Activated gamma-delta T cell (primary cell): Measurements from ENCODE around the gene STEAP2.

Source experiments
- DNase-seq: peaks from one replicate; lab custom pipeline; 2025; lab: John Stamatoyannopoulos, UW

The STEAP2 gene

DNA sequence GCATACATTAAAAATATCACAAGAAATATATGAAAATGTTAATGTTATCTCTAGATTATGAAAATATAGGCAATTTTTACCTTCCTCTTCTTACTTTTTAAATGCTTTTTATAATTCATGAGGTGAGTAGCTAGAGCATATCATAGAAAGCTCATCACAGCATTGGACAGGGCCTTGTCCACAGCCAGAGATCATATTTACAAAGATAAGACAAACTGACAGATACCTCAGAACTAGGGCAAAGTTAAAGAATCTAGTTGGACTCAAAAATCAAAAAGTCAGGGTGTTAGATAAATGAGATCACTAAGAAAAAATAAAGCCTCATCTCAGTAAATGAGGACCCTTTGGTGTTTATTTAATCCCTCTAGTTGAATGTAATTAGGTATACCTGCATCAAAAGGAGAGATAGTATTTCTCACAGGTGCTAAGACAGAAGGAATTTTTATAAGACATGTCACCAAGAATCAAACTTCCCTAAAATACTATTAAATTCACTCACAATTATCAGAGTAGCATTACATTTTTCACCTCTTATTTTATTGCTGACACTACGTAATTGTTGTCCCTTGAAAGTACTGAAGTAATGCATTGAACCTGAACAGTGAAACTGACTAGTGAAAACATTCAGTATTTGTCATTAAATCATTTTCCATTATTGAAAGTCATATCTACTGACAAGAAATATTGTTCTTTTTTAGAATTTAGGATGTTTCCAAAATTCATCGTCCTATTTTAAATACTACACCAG is 59.1 kb downstream of the STEAP2 start:
- no peak for DNase-seq

DNA sequence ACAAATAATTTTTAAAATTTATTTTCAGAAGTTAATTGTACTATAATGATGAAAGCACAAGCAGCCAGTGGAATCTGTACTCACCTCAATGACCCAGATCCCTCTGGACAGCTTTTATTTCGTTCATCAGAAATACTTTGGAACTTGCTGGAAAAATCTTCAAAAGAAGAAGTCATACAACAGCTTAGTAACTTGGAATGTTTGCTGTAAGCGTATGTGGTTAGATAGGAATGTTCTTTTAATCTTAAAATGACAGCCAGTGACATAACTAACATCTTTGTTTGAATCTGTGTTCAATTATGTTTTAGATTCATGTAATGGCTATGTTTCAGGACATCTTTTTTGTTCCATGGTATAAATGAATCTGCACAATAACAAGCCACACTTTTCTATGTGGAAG is 60.2 kb downstream of the STEAP2 start:
- no peak for DNase-seq

DNA sequence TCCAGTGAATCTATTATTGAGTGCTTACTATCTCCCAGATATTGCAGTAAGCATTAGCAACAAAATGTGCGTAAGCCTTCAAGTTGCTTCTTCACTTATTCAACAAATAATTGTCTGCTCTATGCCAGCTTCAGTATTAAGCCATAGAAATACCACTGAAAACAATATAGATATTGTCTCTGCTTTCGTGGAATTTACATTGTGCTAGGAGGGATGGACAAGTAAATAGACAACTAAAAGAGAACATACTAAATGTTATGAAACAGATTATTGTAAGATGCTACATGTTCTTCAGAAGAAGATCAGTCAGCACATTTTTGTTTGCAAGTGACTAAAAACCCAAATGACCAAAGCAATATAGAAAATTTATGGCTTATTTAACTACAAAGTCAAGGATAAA is 60.7 kb downstream of the STEAP2 start:
- DNase-seq: no peak

DNA sequence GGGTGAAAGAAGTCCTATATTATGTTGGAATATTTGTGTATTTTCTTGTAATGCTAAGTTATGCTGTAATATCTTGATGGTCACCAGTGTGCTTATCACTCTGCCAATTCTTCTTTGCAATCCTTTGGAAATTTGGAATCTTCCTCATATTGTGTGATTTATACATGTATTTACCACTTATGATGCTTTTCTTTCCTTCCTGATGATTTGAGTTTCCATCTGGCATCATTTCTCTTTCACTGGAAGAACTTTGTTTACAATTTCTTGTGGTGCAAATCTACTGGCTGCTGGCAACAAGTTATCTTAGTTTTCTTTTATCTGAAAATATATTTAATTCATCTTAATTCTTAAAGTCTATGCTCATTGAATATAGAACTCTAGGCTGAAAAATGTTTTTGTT is 62.6 kb downstream of the STEAP2 start:
- no peak for DNase-seq

DNA sequence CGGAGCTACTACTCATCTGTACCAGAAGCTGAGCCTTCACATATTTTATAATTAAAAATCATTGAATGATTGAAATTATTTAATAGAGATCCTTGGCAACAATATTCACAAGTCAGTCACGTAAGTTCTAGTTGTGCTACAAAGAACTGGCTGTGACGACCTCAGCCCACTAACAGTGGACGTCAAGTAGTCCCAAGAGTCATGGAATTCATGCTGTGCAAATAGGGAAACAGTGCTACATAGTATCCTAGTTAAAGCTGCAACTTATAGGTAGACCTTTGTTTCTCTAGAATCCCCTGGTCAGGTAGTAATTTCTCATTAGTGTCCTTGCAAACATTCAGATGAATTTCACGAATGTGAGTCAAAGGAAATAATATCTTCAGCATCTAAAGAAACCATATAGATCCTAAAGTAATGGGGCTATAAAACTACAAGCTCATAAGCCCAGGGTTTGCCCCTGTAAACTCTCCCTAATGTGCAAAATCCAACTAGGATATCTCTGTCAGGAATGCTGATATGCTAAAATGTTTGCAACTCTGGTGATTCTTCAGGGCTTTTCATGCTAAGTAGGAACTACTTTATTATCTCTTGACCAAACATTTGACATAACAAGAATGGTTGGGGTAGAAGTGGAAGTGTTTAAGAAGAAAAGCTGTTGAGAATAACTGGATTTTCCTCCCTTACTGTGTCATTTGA is 64.6 kb downstream of the STEAP2 start:
- no peak for DNase-seq
